ENCODE data around the gene SHOC1. TPM values are rescaled to one million over a fixed set of nuclear protein-coding genes. Genes with fewer than 3 reads are reported as not detected.

Gene SHOC1
- total RNA-seq, 1 donor, result under 0.01 TPM

- Histone ChIP-seq H2AFZ (ENCODE audit: low read length) (no peak overlapping the region), H3K9me3 (ENCODE audit: low read depth, low read length) (no peaks in the 10 kb centered on the region), H3K79me2 (ENCODE audit: insufficient read depth, low read length) (no peaks in the 10 kb centered on the region), H3K36me3 (ENCODE audit: insufficient read depth, low read length) (no peaks in the 10 kb centered on the region), H3K27ac (ENCODE audit: low read depth, low read length) (no peak overlapping the region), H4K20me1 (ENCODE audit: insufficient read depth, low read length) (no peaks in the 10 kb centered on the region), H3K4me3 (ENCODE audit: insufficient read depth, low read length) (no peak overlapping the region), H3K4me1 (ENCODE audit: insufficient read depth, low read length) (peaks cover 19% of the 10 kb centered on the region), H3K27me3 (ENCODE audit: insufficient read depth, low read length) (no peaks in the 10 kb centered on the region), H3K4me2 (ENCODE audit: insufficient read depth, low read length) (no peak overlapping the region)
- no peak for DNase-seq (ENCODE audit: insufficient read length, low spot score, missing footprints)
- no peak for TF ChIP-seq CTCF (IDR thresholded peaks at IDR 0.05; ENCODE audit: extremely low read depth, low read depth, low read length)
Observed at GRCh38 chr9:111839987-111840386, 45.2 kb upstream of the SHOC1 start.

DNA sequence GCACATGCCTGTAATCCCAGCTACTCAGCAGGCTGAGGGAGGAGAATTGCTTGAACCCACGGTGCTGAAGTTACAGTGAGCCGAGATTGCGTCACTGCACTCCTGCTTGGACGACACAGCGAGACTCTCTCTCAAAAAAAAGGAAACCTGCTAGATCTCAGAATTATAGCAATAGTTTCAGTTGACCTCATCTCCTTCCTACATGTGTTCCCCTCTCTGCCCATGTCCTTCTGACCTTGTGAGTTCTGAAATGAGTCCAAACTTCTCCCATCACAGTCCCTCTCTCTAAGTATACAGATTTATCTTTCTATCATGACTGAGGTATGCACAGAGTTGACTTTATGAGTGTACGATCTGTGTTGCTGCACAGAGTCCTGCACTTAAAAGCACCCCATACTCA is 44.6 kb upstream of the SHOC1 start:
- H3K4me1 ChIP-seq (ENCODE audit: insufficient read depth, low read length), result peaks cover 19% of the 10 kb centered on the region
- H3K9me3 ChIP-seq (ENCODE audit: low read depth, low read length), result no peaks in the 10 kb centered on the region
- no peaks in the 10 kb centered on the region for H3K27me3 ChIP-seq (ENCODE audit: insufficient read depth, low read length)
- H2AFZ ChIP-seq (ENCODE audit: low read length), result no peak overlapping the region
- no peak overlapping the region for H3K27ac ChIP-seq (ENCODE audit: low read depth, low read length)
- no peaks in the 10 kb centered on the region for H3K36me3 ChIP-seq (ENCODE audit: insufficient read depth, low read length)
- no peak for DNase-seq (ENCODE audit: insufficient read length, low spot score, missing footprints)
- no peak for TF ChIP-seq CTCF (IDR thresholded peaks at IDR 0.05; ENCODE audit: extremely low read depth, low read depth, low read length)
- no peaks in the 10 kb centered on the region for H4K20me1 ChIP-seq (ENCODE audit: insufficient read depth, low read length)
- H3K79me2 ChIP-seq (ENCODE audit: insufficient read depth, low read length), result no peaks in the 10 kb centered on the region
- H3K4me3 ChIP-seq (ENCODE audit: insufficient read depth, low read length), result no peak overlapping the region
- H3K4me2 ChIP-seq (ENCODE audit: insufficient read depth, low read length), result peak overlapping the region; percentile 42

DNA sequence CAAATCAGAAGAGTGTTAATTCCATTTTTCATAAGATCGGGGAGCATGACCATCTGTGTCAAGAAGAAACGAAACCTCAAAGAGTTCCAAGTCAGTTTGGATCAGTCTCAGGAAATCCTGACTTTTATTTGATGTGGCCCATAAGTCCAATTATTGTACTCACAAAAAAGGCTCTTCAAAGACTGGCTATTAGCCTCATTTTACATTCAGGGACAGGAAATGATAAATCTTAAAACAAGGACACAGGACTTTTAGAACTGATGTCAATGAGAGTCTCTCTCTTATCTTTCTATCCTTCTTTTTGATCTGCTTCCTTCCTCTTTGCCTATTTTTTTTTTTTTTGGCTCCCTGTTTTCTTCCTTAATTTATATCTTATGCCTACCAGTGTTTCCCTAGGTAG is 43.7 kb upstream of the SHOC1 start:
- H3K27ac ChIP-seq (ENCODE audit: low read depth, low read length), result no peak overlapping the region
- H3K4me2 ChIP-seq (ENCODE audit: insufficient read depth, low read length), result no peak overlapping the region
- no peaks in the 10 kb centered on the region for H3K36me3 ChIP-seq (ENCODE audit: insufficient read depth, low read length)
- no peak overlapping the region for H3K4me3 ChIP-seq (ENCODE audit: insufficient read depth, low read length)
- no peaks in the 10 kb centered on the region for H4K20me1 ChIP-seq (ENCODE audit: insufficient read depth, low read length)
- no peak overlapping the region for H2AFZ ChIP-seq (ENCODE audit: low read length)
- H3K4me1 ChIP-seq (ENCODE audit: insufficient read depth, low read length), result peaks cover 25% of the 10 kb centered on the region
- H3K79me2 ChIP-seq (ENCODE audit: insufficient read depth, low read length), result no peaks in the 10 kb centered on the region
- DNase-seq (ENCODE audit: insufficient read length, low spot score, missing footprints), result no peak
- H3K27me3 ChIP-seq (ENCODE audit: insufficient read depth, low read length), result no peaks in the 10 kb centered on the region
- no peaks in the 10 kb centered on the region for H3K9me3 ChIP-seq (ENCODE audit: low read depth, low read length)
- TF ChIP-seq CTCF (IDR thresholded peaks at IDR 0.05; ENCODE audit: extremely low read depth, low read depth, low read length), result no peak

- no peak for DNase-seq (ENCODE audit: insufficient read length, low spot score, missing footprints)
- Histone ChIP-seq H3K4me1 (ENCODE audit: insufficient read depth, low read length) (peaks cover 22% of the 10 kb centered on the region), H3K36me3 (ENCODE audit: insufficient read depth, low read length) (no peaks in the 10 kb centered on the region), H4K20me1 (ENCODE audit: insufficient read depth, low read length) (no peaks in the 10 kb centered on the region), H3K4me2 (ENCODE audit: insufficient read depth, low read length) (no peak overlapping the region), H3K27me3 (ENCODE audit: insufficient read depth, low read length) (no peaks in the 10 kb centered on the region), H3K9me3 (ENCODE audit: low read depth, low read length) (no peaks in the 10 kb centered on the region), H3K4me3 (ENCODE audit: insufficient read depth, low read length) (no peak overlapping the region), H2AFZ (ENCODE audit: low read length) (no peak overlapping the region), H3K27ac (ENCODE audit: low read depth, low read length) (no peak overlapping the region), H3K79me2 (ENCODE audit: insufficient read depth, low read length) (no peaks in the 10 kb centered on the region)
- no peak for TF ChIP-seq CTCF (IDR thresholded peaks at IDR 0.05; ENCODE audit: extremely low read depth, low read depth, low read length)
Observed at GRCh38 chr9:111836311-111836710, 41.6 kb upstream of the SHOC1 start.
